NCI-H345 treated with DMSO at 0.1 percent for 48 hours (cell line): ENCODE measurements around the gene AASS.

Source experiments
- DNase-seq: peaks from one replicate; lab custom pipeline; 2025; ENCODE audit not compliant: unreplicated experiment; lab: John Stamatoyannopoulos, UW

AASS gene

GRCh38 chr7:122046402-122046801, 97.6 kb downstream of the AASS start:
- no peak for DNase-seq

GRCh38 chr7:122040147-122040546, 103.9 kb downstream of the AASS start:
- no peak for DNase-seq

GRCh38 chr7:122038904-122039303, 105.1 kb downstream of the AASS start:
- DNase-seq = no peak

- DNase-seq = no peak
Observed at GRCh38 chr7:122038134-122038533, 105.9 kb downstream of the AASS start.

DNA sequence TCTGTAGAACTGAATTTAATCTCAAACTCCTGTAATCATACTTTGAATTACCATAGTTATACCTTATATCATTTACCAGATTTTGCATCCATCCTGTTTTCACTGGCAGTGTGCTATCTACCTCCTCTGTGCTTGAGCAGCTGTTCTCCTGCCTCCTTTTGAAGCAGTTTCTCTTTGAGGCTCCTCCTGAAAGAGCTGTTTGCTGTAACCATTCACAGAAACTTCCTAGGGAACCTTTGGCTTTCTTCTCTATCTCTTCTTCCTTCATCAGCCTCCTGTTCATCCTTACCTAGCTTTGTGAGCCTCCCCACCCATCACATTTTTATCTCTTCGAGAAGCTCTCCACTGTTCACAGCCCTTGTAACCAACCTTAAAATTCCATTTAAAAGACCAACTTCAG, 108.2 kb downstream of the AASS start:
- DNase-seq = no peak

DNA sequence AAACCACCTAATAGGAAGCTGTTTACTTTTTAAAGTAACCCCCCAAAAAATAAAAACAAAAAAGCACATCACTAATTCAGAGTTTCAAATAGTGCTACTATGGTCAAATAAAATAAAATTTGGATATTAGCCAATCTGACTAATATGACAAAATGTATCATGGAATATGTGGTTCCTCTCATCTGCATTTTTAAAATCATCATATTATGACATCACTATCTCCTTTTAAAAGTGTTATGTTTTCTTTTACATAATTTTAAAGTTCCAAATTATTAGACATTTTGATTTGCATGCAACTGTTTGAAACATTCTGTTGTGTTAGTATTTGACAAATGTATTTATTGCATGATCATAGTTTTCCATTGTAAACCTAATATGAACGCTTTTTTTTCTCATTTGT, 110.4 kb downstream of the AASS start:
- DNase-seq = no peak

DNA sequence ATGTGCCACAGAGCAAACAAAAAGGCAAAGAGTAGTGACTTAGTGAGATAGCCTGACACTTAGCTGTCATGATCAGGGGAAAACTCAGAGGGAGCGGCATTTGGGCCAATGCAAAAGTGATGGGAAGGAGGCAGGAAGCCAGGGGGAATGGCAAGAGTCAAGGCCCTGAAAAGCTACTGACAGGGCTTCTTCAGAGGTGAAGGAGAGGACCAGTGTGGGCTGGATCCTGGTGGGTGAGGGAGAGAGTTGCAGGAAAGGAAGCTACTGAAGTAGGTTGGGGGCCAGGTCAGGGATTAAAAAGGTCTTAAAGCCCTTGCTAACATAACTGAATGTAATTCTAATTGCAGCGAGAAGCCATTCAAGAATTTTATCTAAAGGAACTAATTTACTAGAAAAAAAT, 117.0 kb downstream of the AASS start:
- no peak for DNase-seq
